IMR-90 (cell line): ENCODE measurements around the gene TENT4B. TPM values are rescaled to one million over a fixed set of nuclear protein-coding genes. Genes with fewer than 3 reads are reported as not detected.

ENCODE experiments used
- ATAC-seq: fragments of 200-7000 bp; cut with Tn5 transposase; 2 replicates; pipeline ENCODE4 v1.9.1; 2020; ENCODE audit warnings: low read depth, mild to moderate bottlenecking, moderate library complexity
- BruUV-seq: library from RNA; stranded (reverse); fragments of 400-500 nt; replicated peaks from 2 replicates; lab custom pipeline; 2021; lab: Mats Ljungman, UMichigan
- CTCF ChIA-PET: fragments of 300-600 bp; formaldehyde crosslinking; extraction: SDS; loops from one replicate; lab custom pipeline; 2021; ENCODE audit warnings: antibody characterized with exemption; lab: Yijun Ruan, JAX
- POLR2A ChIA-PET: fragments of 300-600 bp; sonication (Branson Sonifier 250); formaldehyde crosslinking; loops from one replicate; lab custom pipeline; 2022; ENCODE audit warnings: antibody characterized with exemption; ENCODE audit not compliant: unreplicated experiment; lab: Charles Lee
- DNase-seq: peaks from one replicate; pipeline ENCODE4 v3.0.0; 2013
- H2AFZ ChIP-seq: replicated peaks from 2 replicates; pipeline ENCODE3; 2013; ENCODE audit warnings: low read length, mild to moderate bottlenecking; ENCODE audit not compliant: poor library complexity
- H2AK5ac ChIP-seq: 2 replicates; pipeline ENCODE4 v1.6.1; 2013; ENCODE audit warnings: low read depth, low read length, inconsistent platforms
- H2AK9ac ChIP-seq: replicated peaks from 2 replicates; pipeline ENCODE3; 2013; ENCODE audit warnings: mild to moderate bottlenecking, low read depth, low read length, moderate library complexity; ENCODE audit not compliant: poor library complexity
- H2BK120ac ChIP-seq: 2 replicates; pipeline ENCODE4 v1.6.1; 2013; ENCODE audit warnings: low read depth, low read length, inconsistent platforms
- H2BK15ac ChIP-seq: 3 replicates; pipeline ENCODE4 v1.6.1; 2013; ENCODE audit warnings: low read depth, low read length, inconsistent platforms
- H2BK20ac ChIP-seq: 2 replicates; pipeline ENCODE4 v1.6.1; 2013; ENCODE audit warnings: low read depth, mild to moderate bottlenecking, inconsistent platforms, low read length, moderate library complexity
- H2BK5ac ChIP-seq: 2 replicates; pipeline ENCODE4 v1.6.1; 2013; ENCODE audit warnings: mild to moderate bottlenecking, low read depth, low read length, inconsistent platforms; ENCODE audit not compliant: poor library complexity, severe bottlenecking
- H3K14ac ChIP-seq: replicated peaks from 2 replicates; pipeline ENCODE4 v1.6.1; 2013; ENCODE audit warnings: low read depth, low read length, inconsistent platforms
- H3K18ac ChIP-seq: 2 replicates; pipeline ENCODE4 v1.6.1; 2013; ENCODE audit warnings: low read depth, low read length, control low read depth
- H3K23ac ChIP-seq: 2 replicates; pipeline ENCODE4 v1.6.1; 2013; ENCODE audit warnings: low read depth, low read length, inconsistent platforms
- H3K27ac ChIP-seq: 2 replicates; pipeline ENCODE4 v1.5.1; 2013; ENCODE audit warnings: mild to moderate bottlenecking, control low read depth, low read length; ENCODE audit not compliant: insufficient read depth
- H3K27me3 ChIP-seq: 2 replicates; pipeline ENCODE4 v1.6.1; 2013; ENCODE audit warnings: low read length; ENCODE audit not compliant: control insufficient read depth, insufficient read depth
- H3K36me3 ChIP-seq: 2 replicates; pipeline ENCODE4 v1.6.1; 2013; ENCODE audit warnings: low read length, mixed read lengths; ENCODE audit not compliant: control insufficient read depth, insufficient read depth
- H3K4ac ChIP-seq: 2 replicates; pipeline ENCODE4 v1.6.1; 2013; ENCODE audit warnings: low read depth, low read length, inconsistent platforms
- H3K4me1 ChIP-seq: 2 replicates; pipeline ENCODE4 v1.6.1; 2013; ENCODE audit warnings: low read length, mixed read lengths; ENCODE audit not compliant: control insufficient read depth, insufficient read depth
- H3K4me2 ChIP-seq: 2 replicates; pipeline ENCODE4 v1.6.1; 2013; ENCODE audit warnings: low read depth, mild to moderate bottlenecking, control low read depth, low read length, moderate library complexity
- H3K4me3 ChIP-seq: 2 replicates; pipeline ENCODE4 v1.5.1; 2013; ENCODE audit warnings: low read depth, mild to moderate bottlenecking, control low read depth, low read length, moderate library complexity; ENCODE audit not compliant: insufficient read depth
- H3K56ac ChIP-seq: 2 replicates; pipeline ENCODE4 v1.6.1; 2013; ENCODE audit warnings: low read length, inconsistent platforms; ENCODE audit not compliant: insufficient read depth; ENCODE audit errors: extremely low read depth
- H3K79me1 ChIP-seq, 2 experiments: 2 replicates each; pipeline ENCODE4 v1.6.1; 2013; ENCODE audit warnings: low read length in 2 of 2, inconsistent platforms in 1 of 2, low read depth in 1 of 2
- H3K9ac ChIP-seq: 2 replicates; pipeline ENCODE4 v1.6.1; 2013; ENCODE audit warnings: low read depth, low read length, control low read depth
- H3K9me1 ChIP-seq: 2 replicates; pipeline ENCODE4 v1.6.1; 2013; ENCODE audit warnings: low read length, inconsistent platforms; ENCODE audit not compliant: insufficient read depth
- H3K9me3 ChIP-seq: 2 replicates; pipeline ENCODE4 v1.6.1; 2013; ENCODE audit warnings: low read length; ENCODE audit not compliant: control insufficient read depth, insufficient read depth
- H4K20me1 ChIP-seq: 2 replicates; pipeline ENCODE4 v1.6.1; 2013; ENCODE audit warnings: low read length, inconsistent platforms; ENCODE audit not compliant: insufficient read depth
- H4K5ac ChIP-seq: 2 replicates; pipeline ENCODE4 v1.6.1; 2013; ENCODE audit warnings: mild to moderate bottlenecking, low read depth, low read length, control low read depth
- H4K8ac ChIP-seq, 2 experiments: 2 replicates each; pipeline ENCODE4 v1.6.1; 2013; ENCODE audit warnings: low read depth in 2 of 2, low read length in 2 of 2, control low read depth in 1 of 2, inconsistent platforms in 1 of 2
- H4K91ac ChIP-seq: 2 replicates; pipeline ENCODE4 v1.6.1; 2013; ENCODE audit warnings: low read depth, low read length, inconsistent platforms; ENCODE audit not compliant: insufficient read depth
- BHLHE40 ChIP-seq: fragments of 150-350 bp; IDR thresholded peaks from 2 replicates; pipeline ENCODE4 v1.6.1; 2016; ENCODE audit warnings: mild to moderate bottlenecking, low read depth, low read length
- CEBPB ChIP-seq: IDR thresholded peaks from 2 replicates; pipeline ENCODE4 v1.6.1; 2012; ENCODE audit warnings: low read depth, low read length, improper control_type of control experiment
- FOS ChIP-seq: fragments of 150-350 bp; IDR thresholded peaks from 2 replicates; pipeline ENCODE4 v1.6.1; 2016; ENCODE audit warnings: low read depth, low read length
- MAFK ChIP-seq: IDR thresholded peaks from 2 replicates; pipeline ENCODE4 v1.6.1; 2012; ENCODE audit warnings: low read depth, low read length, improper control_type of control experiment
- MXI1 ChIP-seq: IDR thresholded peaks from 2 replicates; pipeline ENCODE4 v1.6.1; 2012; ENCODE audit warnings: low read depth, mild to moderate bottlenecking, low read length, moderate library complexity, borderline replicate concordance
- NFE2L2 ChIP-seq: fragments of 150-350 bp; IDR thresholded peaks from 2 replicates; pipeline ENCODE4 v1.6.1; 2016; ENCODE audit warnings: low read depth, mild to moderate bottlenecking, low read length
- POLR2A ChIP-seq: IDR thresholded peaks from 2 replicates; pipeline ENCODE4 v1.6.1; 2012; ENCODE audit warnings: mild to moderate bottlenecking, low read depth, low read length
- RAD21 ChIP-seq: IDR thresholded peaks from 2 replicates; pipeline ENCODE4 v1.6.1; 2012; ENCODE audit warnings: low read length, improper control_type of control experiment
- RCOR1 ChIP-seq: IDR thresholded peaks from 2 replicates; pipeline ENCODE4 v1.6.1; 2012; ENCODE audit warnings: mild to moderate bottlenecking, low read length, improper control_type of control experiment; ENCODE audit not compliant: insufficient replicate concordance
- RFX5 ChIP-seq: IDR thresholded peaks from 2 replicates; pipeline ENCODE4 v1.8.0; 2012; ENCODE audit warnings: low read depth, mild to moderate bottlenecking, low read length, moderate library complexity
- SMC3 ChIP-seq: fragments of 150-350 bp; IDR thresholded peaks from 2 replicates; pipeline ENCODE4 v1.6.1; 2016; ENCODE audit warnings: low read depth, mild to moderate bottlenecking, antibody characterized with exemption, low read length, moderate library complexity
- WGBS, 2 experiments: methylation state at CpG; one replicate each; pipeline versions ENCODE4 v1.1.5 to v1.1.7; 2013; ENCODE audit warnings: missing lambda C conversion rate in 2 of 2; ENCODE audit not compliant: insufficient read length in 1 of 2; ENCODE audit errors: extremely low coverage in 2 of 2; 5-methylcytosine and 5-hydroxymethylcytosine counted together
- dilution Hi-C: fragments of 300-500 bp; cut with HindIII; formaldehyde crosslinking; loops from one replicate; pipeline ENCODE4 v1.14.3; 2018; ENCODE audit warnings: low sequenced_read_pairs; ENCODE audit not compliant: unreplicated experiment
- in situ Hi-C: fragments of 300-500 bp; cut with MboI; formaldehyde crosslinking; loops from 3 replicates; pipeline ENCODE4 v1.14.3; 2019; ENCODE audit warnings: low sequenced_read_pairs, inconsistent platforms, mixed read lengths
- intact Hi-C: fragments of 100-400 bp; cut with micrococcal nuclease; formaldehyde crosslinking; loops from 2 replicates; pipeline ENCODE4 v1.10.0; 2022
- polyA plus RNA-seq, 3 experiments: library from polyadenylated mRNA; depleted of rRNA; stranded (reverse); fragments of >200 nt; gene quantifications; 2 replicates each; pipeline ENCODE4 v1.2.3, GENCODE V29; 2012; ENCODE audit warnings: low replicate concordance in 1 of 3
- total RNA-seq: library from RNA; depleted of rRNA; stranded (reverse); fragments of >200 nt; gene quantifications from 2 replicates; pipeline ENCODE4 v1.2.3, GENCODE V29; 2012
- TF ChIP-seq, protein P1 (sequence below): fragments of 150-350 bp; IDR thresholded peaks from 2 replicates; pipeline ENCODE4 v1.6.1; 2017; ENCODE audit warnings: mild to moderate bottlenecking, antibody characterized with exemption, low read length, low read depth
- TF ChIP-seq, protein P2 (sequence below): conservative IDR thresholded peaks from 2 replicates; pipeline ENCODE4 v1.5.1; 2012; ENCODE audit warnings: mild to moderate bottlenecking, low read depth, low read length, improper control_type of control experiment
- TF ChIP-seq, protein P3 (sequence below): fragments of 150-350 bp; IDR thresholded peaks from 2 replicates; pipeline ENCODE4 v1.6.1; 2016; ENCODE audit warnings: low read depth, mild to moderate bottlenecking, low read length, moderate library complexity, borderline replicate concordance

Gene TENT4B
- total and polyA plus RNA-seq, 2 of the 4 experiments (the other 2 are of a cell fraction) = 4.1 to 7.0 TPM

DNA sequence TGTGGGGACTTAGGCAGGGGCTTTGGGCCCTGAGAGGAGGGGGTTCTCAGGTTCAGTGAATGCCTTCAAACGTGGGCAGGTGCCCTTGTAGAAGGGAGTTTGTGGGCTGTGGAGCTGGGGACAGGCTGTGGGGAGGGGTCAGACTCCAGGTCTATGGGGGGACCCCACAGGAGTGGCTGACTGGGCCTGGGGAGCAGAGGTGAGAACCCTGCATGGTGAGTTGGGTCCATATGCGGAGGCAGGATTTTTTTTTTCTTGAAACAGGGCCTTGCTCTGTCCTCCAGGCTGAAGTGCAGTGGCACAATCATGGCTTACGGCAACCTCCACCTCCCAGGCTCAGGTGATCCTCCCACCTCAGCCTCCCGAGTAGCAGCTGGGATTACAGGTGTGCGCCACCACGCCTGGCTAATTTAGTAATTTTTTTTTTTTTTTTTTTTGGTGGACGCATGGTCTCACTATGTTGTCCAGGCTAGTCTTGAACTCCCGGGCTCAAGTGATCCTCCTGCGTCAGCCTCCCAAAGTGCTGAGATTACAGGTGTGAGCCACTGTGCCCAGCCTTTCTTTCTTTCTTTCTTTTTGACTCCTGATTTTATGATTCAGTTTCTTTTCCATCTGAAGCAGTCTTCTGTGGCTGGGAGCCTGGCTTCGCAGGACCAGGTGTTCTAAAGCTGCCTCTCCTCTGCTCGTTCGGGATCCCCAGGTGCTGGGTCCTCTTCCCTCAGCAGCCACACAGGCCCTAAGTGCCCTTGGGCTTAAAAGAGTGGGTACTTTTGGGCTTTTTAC lies 94.2 kb downstream of the TENT4B start:
- CTCF ChIA-PET = no interaction called here
- TF ChIP-seq RFX5 = no peak
- TF ChIP-seq SMC3 = no peak
- TF ChIP-seq, protein P1, sequence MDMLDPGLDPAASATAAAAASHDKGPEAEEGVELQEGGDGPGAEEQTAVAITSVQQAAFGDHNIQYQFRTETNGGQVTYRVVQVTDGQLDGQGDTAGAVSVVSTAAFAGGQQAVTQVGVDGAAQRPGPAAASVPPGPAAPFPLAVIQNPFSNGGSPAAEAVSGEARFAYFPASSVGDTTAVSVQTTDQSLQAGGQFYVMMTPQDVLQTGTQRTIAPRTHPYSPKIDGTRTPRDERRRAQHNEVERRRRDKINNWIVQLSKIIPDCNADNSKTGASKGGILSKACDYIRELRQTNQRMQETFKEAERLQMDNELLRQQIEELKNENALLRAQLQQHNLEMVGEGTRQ = no peak
- no peak for TF ChIP-seq CEBPB
- no peak for TF ChIP-seq POLR2A
- TF ChIP-seq, protein P2, sequence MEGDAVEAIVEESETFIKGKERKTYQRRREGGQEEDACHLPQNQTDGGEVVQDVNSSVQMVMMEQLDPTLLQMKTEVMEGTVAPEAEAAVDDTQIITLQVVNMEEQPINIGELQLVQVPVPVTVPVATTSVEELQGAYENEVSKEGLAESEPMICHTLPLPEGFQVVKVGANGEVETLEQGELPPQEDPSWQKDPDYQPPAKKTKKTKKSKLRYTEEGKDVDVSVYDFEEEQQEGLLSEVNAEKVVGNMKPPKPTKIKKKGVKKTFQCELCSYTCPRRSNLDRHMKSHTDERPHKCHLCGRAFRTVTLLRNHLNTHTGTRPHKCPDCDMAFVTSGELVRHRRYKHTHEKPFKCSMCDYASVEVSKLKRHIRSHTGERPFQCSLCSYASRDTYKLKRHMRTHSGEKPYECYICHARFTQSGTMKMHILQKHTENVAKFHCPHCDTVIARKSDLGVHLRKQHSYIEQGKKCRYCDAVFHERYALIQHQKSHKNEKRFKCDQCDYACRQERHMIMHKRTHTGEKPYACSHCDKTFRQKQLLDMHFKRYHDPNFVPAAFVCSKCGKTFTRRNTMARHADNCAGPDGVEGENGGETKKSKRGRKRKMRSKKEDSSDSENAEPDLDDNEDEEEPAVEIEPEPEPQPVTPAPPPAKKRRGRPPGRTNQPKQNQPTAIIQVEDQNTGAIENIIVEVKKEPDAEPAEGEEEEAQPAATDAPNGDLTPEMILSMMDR = no peak
- no peak for TF ChIP-seq BHLHE40
- TF ChIP-seq RCOR1 = no peak
- TF ChIP-seq RAD21 = no peak
- TF ChIP-seq, protein P3, sequence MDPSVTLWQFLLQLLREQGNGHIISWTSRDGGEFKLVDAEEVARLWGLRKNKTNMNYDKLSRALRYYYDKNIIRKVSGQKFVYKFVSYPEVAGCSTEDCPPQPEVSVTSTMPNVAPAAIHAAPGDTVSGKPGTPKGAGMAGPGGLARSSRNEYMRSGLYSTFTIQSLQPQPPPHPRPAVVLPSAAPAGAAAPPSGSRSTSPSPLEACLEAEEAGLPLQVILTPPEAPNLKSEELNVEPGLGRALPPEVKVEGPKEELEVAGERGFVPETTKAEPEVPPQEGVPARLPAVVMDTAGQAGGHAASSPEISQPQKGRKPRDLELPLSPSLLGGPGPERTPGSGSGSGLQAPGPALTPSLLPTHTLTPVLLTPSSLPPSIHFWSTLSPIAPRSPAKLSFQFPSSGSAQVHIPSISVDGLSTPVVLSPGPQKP = no peak
- TF ChIP-seq NFE2L2 = no peak
- no peak for TF ChIP-seq MAFK
- TF ChIP-seq FOS = no peak
- no peak for TF ChIP-seq MXI1
- no peak overlapping the region for H2BK15ac ChIP-seq
- H3K36me3 ChIP-seq = no peaks in the 10 kb centered on the region
- no peaks in the 10 kb centered on the region for H3K9me3 ChIP-seq
- H3K4me2 ChIP-seq = no peak overlapping the region
- dilution Hi-C loops = no loop called here
- no peak overlapping the region for H3K27ac ChIP-seq
- POLR2A ChIA-PET = no interaction called here
- no peak overlapping the region for H2AK9ac ChIP-seq
- H3K9ac ChIP-seq = no peak overlapping the region
- no peak overlapping the region for H3K18ac ChIP-seq
- H4K20me1 ChIP-seq = no peaks in the 10 kb centered on the region
- H2AFZ ChIP-seq = peak overlapping the region; percentile 56
- H4K8ac ChIP-seq = no peak overlapping the region
- H3K4ac ChIP-seq = no peak overlapping the region
- H3K27me3 ChIP-seq = peaks cover 18% of the 10 kb centered on the region
- H2BK120ac ChIP-seq = no peak overlapping the region
- peaks cover 3% of the 10 kb centered on the region; the same call in 1 of the 2 replicates for H3K9me1 ChIP-seq
- no peak overlapping the region for H4K91ac ChIP-seq
- no peak overlapping the region for H3K14ac ChIP-seq
- DNase-seq (no peak), ATAC-seq (no peak)
- in situ Hi-C loops = no loop called here
- no peak overlapping the region for H2AK5ac ChIP-seq
- H2BK20ac ChIP-seq = no peak overlapping the region
- WGBS, 2 experiments = no CpG with 5 or more reads among the region's 12 CpGs
- no peak overlapping the region for H4K5ac ChIP-seq
- BruUV-seq = no TSS peak
- no peak overlapping the region for H2BK5ac ChIP-seq
- peaks cover 14% of the 10 kb centered on the region for H3K4me1 ChIP-seq
- H3K23ac ChIP-seq = no peak overlapping the region
- no peak overlapping the region for H3K56ac ChIP-seq
- no peak overlapping the region for H3K4me3 ChIP-seq
- no peaks in the 10 kb centered on the region for H3K79me1 ChIP-seq
- intact Hi-C loops = no loop called here
